Ovary (tissue), 3 donors: ENCODE data around the gene PHLDB2.

ENCODE experiments used
- CTCF ChIP-seq, 3 donors: fragments of 450-650 bp in 2 of 3; fragments of 200-600 bp in 1 of 3; IDR thresholded peaks; one replicate each; pipeline versions ENCODE4 v1.5.1 to v1.8.0; 2016 to 2022; ENCODE audit warnings: antibody characterized with exemption in 3 of 3, mild to moderate bottlenecking in 1 of 3
- EP300 ChIP-seq: sonication (generic); formaldehyde crosslinking; IDR thresholded peaks from one replicate; pipeline ENCODE4 v1.6.1; 2017; ENCODE audit warnings: antibody characterized with exemption
- POLR2A ChIP-seq: fragments of 450-650 bp; IDR thresholded peaks from one replicate; pipeline ENCODE4 v1.6.1; 2017; ENCODE audit warnings: antibody characterized with exemption, mild to moderate bottlenecking, moderate library complexity
- donor health status: DM: no; HTN: no; CAD: no.

DNA sequence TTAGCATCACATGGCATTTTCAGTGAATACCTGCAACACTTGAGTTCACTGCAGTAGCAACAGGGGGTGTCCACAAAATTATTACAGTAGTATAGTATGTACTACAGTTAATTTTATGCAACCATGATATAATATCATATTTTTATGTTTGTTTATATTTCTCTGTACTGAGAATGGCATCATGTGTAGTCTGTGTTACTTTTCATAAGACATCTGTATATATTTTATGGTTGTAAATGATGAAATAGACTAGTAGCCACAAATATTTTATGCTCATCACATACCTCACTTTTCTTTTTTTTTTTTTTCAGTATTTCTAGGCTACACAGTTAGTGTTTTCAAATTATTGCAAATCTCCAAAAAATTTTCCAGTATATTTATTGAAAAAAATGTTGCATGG is 22.4 kb downstream of the PHLDB2 start:
- TF ChIP-seq POLR2A = no peak
- no peak for TF ChIP-seq CTCF (IDR thresholded peaks at IDR 0.05)
- TF ChIP-seq EP300 = no peak
